K562 (cell line): ENCODE data around the gene PHLDB3. TPM values are rescaled to one million over a fixed set of nuclear protein-coding genes. Genes with fewer than 3 reads are reported as not detected.

Source experiments
- AFF1 ChIP-seq, 2 experiments: fragments of 450-650 bp; IDR thresholded peaks; 2 replicates each; pipeline ENCODE4 v1.6.1; 2018; ENCODE audit warnings: mild to moderate bottlenecking in 2 of 2, low read depth in 1 of 2; ENCODE audit not compliant: partially characterized antibody in 2 of 2
- ATF3 ChIP-seq, 2 experiments: fragments of 450-650 bp in 1 of 2; sonication (generic) in 1 of 2; formaldehyde crosslinking in 1 of 2; IDR thresholded peaks in 1 of 2; conservative IDR thresholded peaks in 1 of 2; 2 replicates each; pipeline versions ENCODE4 v1.6.1 to v1.8.1; 2016 to 2023; ENCODE audit warnings: mild to moderate bottlenecking in 2 of 2, moderate library complexity in 2 of 2, inconsistent platforms in 1 of 2, missing genetic modification reagents in 1 of 2
- BRD4 ChIP-seq: fragments of 200-600 bp; sonication (generic); IDR thresholded peaks from 2 replicates; pipeline ENCODE4 v1.6.1; 2017; ENCODE audit warnings: inconsistent platforms
- CHD4 ChIP-seq: fragments of 200-600 bp; sonication (generic); IDR thresholded peaks from 3 replicates; pipeline ENCODE4 v1.6.1; 2012; ENCODE audit warnings: low read depth, mild to moderate bottlenecking, mixed read lengths, low read length, inconsistent platforms; ENCODE audit not compliant: insufficient read depth, insufficient replicate concordance, poor library complexity, severe bottlenecking
- FOXA1 ChIP-seq: fragments of 450-650 bp; IDR thresholded peaks from 2 replicates; pipeline ENCODE4 v1.6.1; 2016; ENCODE audit warnings: mild to moderate bottlenecking, borderline replicate concordance
- LCOR ChIP-seq: sonication (generic); formaldehyde crosslinking; IDR thresholded peaks from 2 replicates; pipeline ENCODE4 v1.8.0; 2022; ENCODE audit warnings: mild to moderate bottlenecking, missing genetic modification reagents
- MYC ChIP-seq, 2 experiments: fragments of 250-450 bp in 1 of 2; sonication (Bioruptor Pico) in 1 of 2; IDR thresholded peaks; 2 replicates each; pipeline versions ENCODE4 v1.5.1 to v1.6.1; 2012 to 2021; ENCODE audit warnings: low read depth in 2 of 2, borderline replicate concordance in 1 of 2, improper control_type of control experiment in 1 of 2, low read length in 1 of 2, mild to moderate bottlenecking in 1 of 2, moderate library complexity in 1 of 2
- NFIC ChIP-seq: fragments of 450-650 bp; IDR thresholded peaks from 2 replicates; pipeline ENCODE4 v1.6.1; 2017; ENCODE audit warnings: mild to moderate bottlenecking, inconsistent platforms
- NR2F6 ChIP-seq: fragments of 450-650 bp; formaldehyde crosslinking; IDR thresholded peaks from 2 replicates; pipeline ENCODE4 v1.4.0; 2020; ENCODE audit warnings: mild to moderate bottlenecking
- SAFB2 ChIP-seq: fragments of 200-400 bp; formaldehyde crosslinking; IDR thresholded peaks from 2 replicates; pipeline ENCODE4 v1.6.1; 2018; ENCODE audit warnings: borderline replicate concordance, low read length, low read depth, moderate library complexity; ENCODE audit not compliant: severe bottlenecking
- ZBED1 ChIP-seq: IDR thresholded peaks from 2 replicates; pipeline ENCODE4 v1.6.1; 2014
- ZEB2 ChIP-seq: fragments of 450-650 bp; IDR thresholded peaks from 2 replicates; pipeline ENCODE4 v1.6.1; 2016
- ZNF133 ChIP-seq: fragments of 250-450 bp; sonication (Bioruptor Pico); IDR thresholded peaks from 2 replicates; pipeline ENCODE4 v1.4.0; 2020; ENCODE audit warnings: mild to moderate bottlenecking
- polyA plus RNA-seq, 8 experiments: library from polyadenylated mRNA; depleted of rRNA in 4 of 8; stranded (reverse) in 5 of 8; unstranded in 3 of 8; fragments of >200 nt; fragmentation: Nextera tagmentation in 2 of 8; fragmentation: Illumina TruSeq in 1 of 8; extraction: Ambion mirVana in 2 of 8; extraction: Trizol in 1 of 8; gene quantifications; 2 replicates each; pipeline versions ENCODE4 v1.2.1 to v1.2.3, GENCODE V29; 2011 to 2014; ENCODE audit warnings: inconsistent platforms in 1 of 8, missing spikeins in 1 of 8
- total RNA-seq, 7 experiments: library from RNA; depleted of rRNA in 6 of 7; stranded (reverse); fragments of >200 nt in 6 of 7; fragmentation: Illumina TruSeq in 2 of 7; extraction: Trizol in 2 of 7; gene quantifications; 2 replicates each; pipeline versions ENCODE4 v1.2.1 to v1.2.3, GENCODE V29; 2011 to 2021; ENCODE audit warnings: low replicate concordance in 1 of 7

Gene PHLDB3
- total and polyA plus RNA-seq, 9 of the 15 experiments (the other 6 are each of a cell fraction or from before 2014, with no cell fraction given) = 0.04 to 23.5 (median 3.9) TPM

GRCh38 chr19:43462785-43463380 lies 41.7 kb downstream of the PHLDB3 start (continued):
- TF ChIP-seq FOXA1 = no peak
- TF ChIP-seq ATF3 (IDR thresholded peaks at IDR 0.05) = no peak
- no peak for TF ChIP-seq ATF3 (CRISPR knock-in tag; conservative IDR thresholded peaks at IDR 0.05)
- TF ChIP-seq LCOR (CRISPR knock-in tag) = no peak
- TF ChIP-seq ZNF133 (CRISPR knock-in tag) = no peak
- peak; percentile 40 for TF ChIP-seq NFIC
- peak; percentile 59; the same call in 1 of the 2 replicates for TF ChIP-seq ZEB2
- TF ChIP-seq ZBED1 = no peak
- no peak for TF ChIP-seq NR2F6 (CRISPR knock-in tag)
- no peak for TF ChIP-seq AFF1 (IDR thresholded peaks at IDR 0.05; ENCODE audit: low read depth in 1 of 2, partially characterized antibody in 2 of 2)
- TF ChIP-seq MYC (IDR thresholded peaks at IDR 0.05; ENCODE audit: low read depth, low read length) = 0 out of 2 replicates have a peak, but pooled peaks have one; percentile 10
- TF ChIP-seq MYC (CRISPR knock-in tag; IDR thresholded peaks at IDR 0.05; ENCODE audit: borderline replicate concordance, low read depth) = no peak
- TF ChIP-seq CHD4 = no peak
- TF ChIP-seq SAFB2 = no peak
- no peak for TF ChIP-seq BRD4
